ENCODE measurements around the gene POLH.

Gene POLH

GRCh38 chr6:43600595-43600994 lies 24.6 kb downstream of the POLH start:
- no peak for FAIRE-seq
- no peak for DNase-seq (ENCODE audit: insufficient read length, low spot score)
- TF ChIP-seq POLR2AphosphoS5 (IDR thresholded peaks at IDR 0.05; ENCODE audit: low read depth, low read length) (no peak), POLR2A (IDR thresholded peaks at IDR 0.05; ENCODE audit: low read depth, low read length) (no peak), SPI1 (IDR thresholded peaks at IDR 0.05; ENCODE audit: low read depth, low read length) (no peak), PAX5 (IDR thresholded peaks at IDR 0.05; ENCODE audit: insufficient read depth, low read length, severe bottlenecking) (no peak), TAF1 (IDR thresholded peaks at IDR 0.05; ENCODE audit: low read depth, low read length) (no peak), POU2F2 (IDR thresholded peaks at IDR 0.05; ENCODE audit: low read depth, low read length) (no peak)

- TF ChIP-seq POLR2A (IDR thresholded peaks at IDR 0.05; ENCODE audit: low read depth, low read length): no peak
- no peak for TF ChIP-seq POLR2AphosphoS5 (IDR thresholded peaks at IDR 0.05; ENCODE audit: low read depth, low read length)
- TF ChIP-seq SPI1 (IDR thresholded peaks at IDR 0.05; ENCODE audit: low read depth, low read length): no peak
- no peak for TF ChIP-seq PAX5 (IDR thresholded peaks at IDR 0.05; ENCODE audit: insufficient read depth, low read length, severe bottlenecking)
- no peak for TF ChIP-seq POU2F2 (IDR thresholded peaks at IDR 0.05; ENCODE audit: low read depth, low read length)
- TF ChIP-seq TAF1 (IDR thresholded peaks at IDR 0.05; ENCODE audit: low read depth, low read length): no peak
- FAIRE-seq (no peak), DNase-seq (ENCODE audit: insufficient read length, low spot score) (no peak)
These were observed 28.2 kb downstream of the POLH start for GRCh38 chr6:43604174-43604573.

- FAIRE-seq (no peak), DNase-seq (ENCODE audit: insufficient read length, low spot score) (no peak)
- TF ChIP-seq SPI1 (IDR thresholded peaks at IDR 0.05; ENCODE audit: low read depth, low read length) (no peak), POLR2A (IDR thresholded peaks at IDR 0.05; ENCODE audit: low read depth, low read length) (no peak), PAX5 (IDR thresholded peaks at IDR 0.05; ENCODE audit: insufficient read depth, low read length, severe bottlenecking) (no peak), TAF1 (IDR thresholded peaks at IDR 0.05; ENCODE audit: low read depth, low read length) (no peak), POU2F2 (IDR thresholded peaks at IDR 0.05; ENCODE audit: low read depth, low read length) (no peak), POLR2AphosphoS5 (IDR thresholded peaks at IDR 0.05; ENCODE audit: low read depth, low read length) (no peak)
These were observed 30.0 kb downstream of the POLH start for GRCh38 chr6:43606019-43606418.

- TF ChIP-seq POU2F2 (IDR thresholded peaks at IDR 0.05; ENCODE audit: low read depth, low read length) (no peak), SPI1 (IDR thresholded peaks at IDR 0.05; ENCODE audit: low read depth, low read length) (no peak), TAF1 (IDR thresholded peaks at IDR 0.05; ENCODE audit: low read depth, low read length) (no peak), PAX5 (IDR thresholded peaks at IDR 0.05; ENCODE audit: insufficient read depth, low read length, severe bottlenecking) (no peak), POLR2A (IDR thresholded peaks at IDR 0.05; ENCODE audit: low read depth, low read length) (no peak), POLR2AphosphoS5 (IDR thresholded peaks at IDR 0.05; ENCODE audit: low read depth, low read length) (no peak)
- DNase-seq (ENCODE audit: insufficient read length, low spot score) (peak; percentile 39), FAIRE-seq (peak; percentile 58)
These were observed 32.4 kb downstream of the POLH start for GRCh38 chr6:43608310-43608763.

- DNase-seq (ENCODE audit: insufficient read length, low spot score) (no peak), FAIRE-seq (no peak)
- TF ChIP-seq TAF1 (IDR thresholded peaks at IDR 0.05; ENCODE audit: low read depth, low read length) (no peak), SPI1 (IDR thresholded peaks at IDR 0.05; ENCODE audit: low read depth, low read length) (no peak), POLR2A (IDR thresholded peaks at IDR 0.05; ENCODE audit: low read depth, low read length) (no peak), POLR2AphosphoS5 (IDR thresholded peaks at IDR 0.05; ENCODE audit: low read depth, low read length) (no peak), POU2F2 (IDR thresholded peaks at IDR 0.05; ENCODE audit: low read depth, low read length) (no peak), PAX5 (IDR thresholded peaks at IDR 0.05; ENCODE audit: insufficient read depth, low read length, severe bottlenecking) (no peak)
These were observed 32.8 kb downstream of the POLH start for GRCh38 chr6:43608807-43609206.

GRCh38 chr6:43609402-43609801 lies 33.4 kb downstream of the POLH start:
- FAIRE-seq (no peak), DNase-seq (ENCODE audit: insufficient read length, low spot score) (no peak)
- TF ChIP-seq PAX5 (IDR thresholded peaks at IDR 0.05; ENCODE audit: insufficient read depth, low read length, severe bottlenecking) (no peak), POLR2AphosphoS5 (IDR thresholded peaks at IDR 0.05; ENCODE audit: low read depth, low read length) (no peak), POLR2A (IDR thresholded peaks at IDR 0.05; ENCODE audit: low read depth, low read length) (no peak), TAF1 (IDR thresholded peaks at IDR 0.05; ENCODE audit: low read depth, low read length) (no peak), POU2F2 (IDR thresholded peaks at IDR 0.05; ENCODE audit: low read depth, low read length) (no peak), SPI1 (IDR thresholded peaks at IDR 0.05; ENCODE audit: low read depth, low read length) (no peak)

- FAIRE-seq: no peak
- DNase-seq (ENCODE audit: insufficient read length, low spot score): no peak
- no peak for TF ChIP-seq POU2F2 (IDR thresholded peaks at IDR 0.05; ENCODE audit: low read depth, low read length)
These were observed 34.4 kb downstream of the POLH start for GRCh38 chr6:43610431-43610830.

GRCh38 chr6:43613721-43614395 lies 37.9 kb downstream of the POLH start:
- TF ChIP-seq TAF1 (IDR thresholded peaks at IDR 0.05; ENCODE audit: low read depth, low read length): no peak
- TF ChIP-seq PAX5 (IDR thresholded peaks at IDR 0.05; ENCODE audit: insufficient read depth, low read length, severe bottlenecking): no peak
- TF ChIP-seq POU2F2 (IDR thresholded peaks at IDR 0.05; ENCODE audit: low read depth, low read length): no peak
- no peak for TF ChIP-seq SPI1 (IDR thresholded peaks at IDR 0.05; ENCODE audit: low read depth, low read length)
- TF ChIP-seq POLR2A (IDR thresholded peaks at IDR 0.05; ENCODE audit: low read depth, low read length): no peak
- no peak for TF ChIP-seq POLR2AphosphoS5 (IDR thresholded peaks at IDR 0.05; ENCODE audit: low read depth, low read length)
- no peak for FAIRE-seq

GRCh38 chr6:43614396-43614730 lies 38.4 kb downstream of the POLH start:
- no peak for TF ChIP-seq POU2F2 (IDR thresholded peaks at IDR 0.05; ENCODE audit: low read depth, low read length)
- no peak for FAIRE-seq
- no peak for DNase-seq (ENCODE audit: insufficient read length, low spot score)

More at GRCh38 chr6:43613721-43614395, 37.9 kb downstream of the POLH start:
- no peak for DNase-seq (ENCODE audit: insufficient read length, low spot score)

GRCh38 chr6:43616725-43617472 lies 40.9 kb downstream of the POLH start:
- TF ChIP-seq POLR2A (IDR thresholded peaks at IDR 0.05; ENCODE audit: low read depth, low read length) (no peak), POLR2AphosphoS5 (IDR thresholded peaks at IDR 0.05; ENCODE audit: low read depth, low read length) (0 out of 2 replicates have a peak, but pooled peaks have one; percentile 1)
- FAIRE-seq: no peak

More at GRCh38 chr6:43616725-43617472, 40.9 kb downstream of the POLH start:
- no peak for DNase-seq (ENCODE audit: insufficient read length, low spot score)

Measured in GM12891 (cell line).